ENCODE results near the gene NDUFB10. TPM values are rescaled to one million over a fixed set of nuclear protein-coding genes. Genes with fewer than 3 reads are reported as not detected.
A peak's percentile ranks its signal among the peaks of the same experiment; 100 is the strongest.

Gene NDUFB10
- total RNA-seq, 2 experiments from 2014 or later, result 141 to 147 TPM

- no peaks in the 10 kb centered on the region for H3K9me3 Mint-ChIP-seq (ENCODE audit: insufficient read depth)
- ATAC-seq, result no peak
- peaks cover 18% of the 10 kb centered on the region for H3K36me3 Mint-ChIP-seq (ENCODE audit: low read depth)
- no peak overlapping the region for H3K4me3 Mint-ChIP-seq
- peaks cover 12% of the 10 kb centered on the region for H3K4me1 Mint-ChIP-seq (ENCODE audit: low read depth)
- peaks cover 23% of the 10 kb centered on the region for H3K27me3 Mint-ChIP-seq (ENCODE audit: low read depth)
- CTCF ChIA-PET, result no interaction called here
- no peak overlapping the region for H3K27ac Mint-ChIP-seq
- POLR2A ChIA-PET, result interaction anchor here (1.0 to 4.2 kb wide), 2 partner anchors 13 kb away, joined by 4 to 31 read pairs; partner anchors contain the start of gene RPS2
- no peak for DNase-seq
Measured at GRCh38 chr16:1977875-1978268, 18.5 kb downstream of the NDUFB10 start.

GRCh38 chr16:1978476-1979120, 19.3 kb downstream of the NDUFB10 start:
- CTCF ChIA-PET, result no interaction called here
- H3K36me3 Mint-ChIP-seq (ENCODE audit: low read depth), result peaks cover 18% of the 10 kb centered on the region
- H3K27ac Mint-ChIP-seq, result no peak overlapping the region
- H3K27me3 Mint-ChIP-seq (ENCODE audit: low read depth), result peaks cover 27% of the 10 kb centered on the region
- H3K4me1 Mint-ChIP-seq (ENCODE audit: low read depth), result peaks cover 10% of the 10 kb centered on the region
- POLR2A ChIA-PET, result interaction anchor here (1.0 to 4.2 kb wide), 2 partner anchors 12 to 14 kb away, joined by 4 to 31 read pairs; partner anchors contain the start of gene RPS2
- no peaks in the 10 kb centered on the region for H3K9me3 Mint-ChIP-seq (ENCODE audit: insufficient read depth)
- no peak for DNase-seq
- ATAC-seq, result no peak
- H3K4me3 Mint-ChIP-seq, result no peak overlapping the region

- no peak overlapping the region for H3K27ac Mint-ChIP-seq
- H3K4me1 Mint-ChIP-seq (ENCODE audit: low read depth), result peaks cover 10% of the 10 kb centered on the region
- H3K36me3 Mint-ChIP-seq (ENCODE audit: low read depth), result peaks cover 18% of the 10 kb centered on the region
- ChIA-PET CTCF (interaction anchor here (1.5 kb wide), 1 partner anchor 17 kb away, joined by 3 read pairs; no protein-coding TSS in a partner anchor), POLR2A (interaction anchor here (1.5 to 3.5 kb wide), 2 partner anchors 8 to 15 kb away, joined by 7 to 18 read pairs; partner anchors contain the start of genes RPS2 and TBL3)
- ATAC-seq, result no peak
- no peak for DNase-seq
- H3K27me3 Mint-ChIP-seq (ENCODE audit: low read depth), result peaks cover 27% of the 10 kb centered on the region
- H3K9me3 Mint-ChIP-seq (ENCODE audit: insufficient read depth), result no peaks in the 10 kb centered on the region
- H3K4me3 Mint-ChIP-seq, result no peak overlapping the region
Measured at GRCh38 chr16:1979271-1980029, 20.1 kb downstream of the NDUFB10 start.

- POLR2A ChIA-PET, result interaction anchor here (1.5 to 3.5 kb wide), 2 partner anchors 8 to 15 kb away, joined by 7 to 18 read pairs; partner anchors contain the start of genes RPS2 and TBL3
- no peaks in the 10 kb centered on the region for H3K9me3 Mint-ChIP-seq (ENCODE audit: insufficient read depth)
- peaks cover 27% of the 10 kb centered on the region for H3K27me3 Mint-ChIP-seq (ENCODE audit: low read depth)
- H3K4me1 Mint-ChIP-seq (ENCODE audit: low read depth), result peaks cover 15% of the 10 kb centered on the region
- ATAC-seq (no peak), DNase-seq (no peak)
- no peak overlapping the region for H3K4me3 Mint-ChIP-seq
- CTCF ChIA-PET, result interaction anchor here (1.0 to 1.5 kb wide), 2 partner anchors 16 to 117 kb away, joined by 3 read pairs; no protein-coding TSS in a partner anchor
- H3K36me3 Mint-ChIP-seq (ENCODE audit: low read depth), result peaks cover 14% of the 10 kb centered on the region
- H3K27ac Mint-ChIP-seq, result no peak overlapping the region
Measured at GRCh38 chr16:1980030-1980769, 20.9 kb downstream of the NDUFB10 start.

- ChIA-PET CTCF (interaction anchor here (1.0 to 1.5 kb wide), 3 partner anchors 15 to 118 kb away, joined by 3 to 5 read pairs (median 3); no protein-coding TSS in a partner anchor), POLR2A (interaction anchor here (1.5 to 3.5 kb wide), 2 partner anchors 9 to 16 kb away, joined by 7 to 18 read pairs; partner anchors contain the start of genes RPS2 and TBL3)
- Mint-ChIP-seq H3K36me3 (ENCODE audit: low read depth) (peaks cover 18% of the 10 kb centered on the region), H3K27me3 (ENCODE audit: low read depth) (peaks cover 27% of the 10 kb centered on the region), H3K9me3 (ENCODE audit: insufficient read depth) (no peaks in the 10 kb centered on the region), H3K4me3 (no peak overlapping the region), H3K27ac (no peak overlapping the region), H3K4me1 (ENCODE audit: low read depth) (peaks cover 21% of the 10 kb centered on the region)
- ATAC-seq (no peak), DNase-seq (no peak)
Measured at GRCh38 chr16:1980770-1981087, 21.4 kb downstream of the NDUFB10 start.

GRCh38 chr16:1981398-1981836, 22.1 kb downstream of the NDUFB10 start, which contains the start of gene NOXO1:
Gene NOXO1 (minus strand): TSS chr16:1981469. CDS start chr16:1981179, 290 bp downstream.
- ATAC-seq, result no peak
- CTCF ChIA-PET, result interaction anchor here (1.0 to 1.5 kb wide), 3 partner anchors 15 to 118 kb away, joined by 3 to 5 read pairs (median 3); no protein-coding TSS in a partner anchor
- no peaks in the 10 kb centered on the region for H3K9me3 Mint-ChIP-seq (ENCODE audit: insufficient read depth)
- H3K4me3 Mint-ChIP-seq, result peak within 1 kb of the TSS; percentile 5
- DNase-seq, result no peak
- peaks cover 27% of the 10 kb centered on the region for H3K27me3 Mint-ChIP-seq (ENCODE audit: low read depth)
- POLR2A ChIA-PET, result interaction anchor here (0.7 to 3.5 kb wide), 3 partner anchors 10 to 17 kb away, joined by 5 to 18 read pairs (median 7); partner anchors contain the start of genes RPS2 and TBL3
- peaks cover 24% of the 10 kb centered on the region for H3K4me1 Mint-ChIP-seq (ENCODE audit: low read depth)
- H3K27ac Mint-ChIP-seq, result no peak within 1 kb of the TSS
- H3K36me3 Mint-ChIP-seq (ENCODE audit: low read depth), result peaks cover 16% of the 10 kb centered on the region

- DNase-seq (no peak), ATAC-seq (no peak)
- Mint-ChIP-seq H3K36me3 (ENCODE audit: low read depth) (peaks cover 22% of the 10 kb centered on the region), H3K27ac (no peak overlapping the region), H3K9me3 (ENCODE audit: insufficient read depth) (no peaks in the 10 kb centered on the region), H3K27me3 (ENCODE audit: low read depth) (peaks cover 27% of the 10 kb centered on the region), H3K4me3 (peak overlapping the region; percentile 5), H3K4me1 (ENCODE audit: low read depth) (peaks cover 27% of the 10 kb centered on the region)
- CTCF ChIA-PET, result interaction anchor here (0.9 to 1.5 kb wide), 3 partner anchors 22 to 158 kb away, joined by 3 to 5 read pairs (median 3); no protein-coding TSS in a partner anchor
- POLR2A ChIA-PET, result interaction anchor here (0.7 to 3.5 kb wide), 2 partner anchors 10 to 17 kb away, joined by 5 to 18 read pairs; partner anchors contain the start of genes RPS2 and TBL3
Measured at GRCh38 chr16:1982013-1982433, 22.7 kb downstream of the NDUFB10 start.

- H3K9me3 Mint-ChIP-seq (ENCODE audit: insufficient read depth), result no peaks in the 10 kb centered on the region
- no peak for ATAC-seq
- POLR2A ChIA-PET, result interaction anchor here (0.6 to 3.5 kb wide), 4 partner anchors 10 to 18 kb away, joined by 3 to 24 read pairs (median 11); partner anchors contain the start of genes RPS2 and TBL3
- H3K27me3 Mint-ChIP-seq (ENCODE audit: low read depth), result peaks cover 27% of the 10 kb centered on the region
- DNase-seq, result no peak
- CTCF ChIA-PET, result interaction anchor here (0.9 to 3.7 kb wide), 5 partner anchors 17 to 157 kb away, joined by 3 to 13 read pairs (median 3); partner anchors contain the start of gene RNF151
- H3K4me3 Mint-ChIP-seq, result peak overlapping the region; percentile 80
- no peak overlapping the region for H3K27ac Mint-ChIP-seq
- H3K36me3 Mint-ChIP-seq (ENCODE audit: low read depth), result peaks cover 20% of the 10 kb centered on the region
- peaks cover 27% of the 10 kb centered on the region for H3K4me1 Mint-ChIP-seq (ENCODE audit: low read depth)
Measured at GRCh38 chr16:1982991-1983543, 23.7 kb downstream of the NDUFB10 start.

GRCh38 chr16:1983544-1984346, 24.4 kb downstream of the NDUFB10 start, which contains the start of gene GFER:
Gene GFER (plus strand): TSS chr16:1984193. CDS start chr16:1984219, 26 bp downstream.
- POLR2A ChIA-PET, result interaction anchor here (0.6 to 2.7 kb wide), 5 partner anchors 8 to 172 kb away, joined by 3 to 24 read pairs (median 5); partner anchors contain the start of genes RPS2, TBL3 and TRAF7
- peaks cover 18% of the 10 kb centered on the region for H3K36me3 Mint-ChIP-seq (ENCODE audit: low read depth)
- peaks cover 27% of the 10 kb centered on the region for H3K4me1 Mint-ChIP-seq (ENCODE audit: low read depth)
- H3K4me3 Mint-ChIP-seq, result peak within 1 kb of the TSS; percentile 80
- no peaks in the 10 kb centered on the region for H3K9me3 Mint-ChIP-seq (ENCODE audit: insufficient read depth)
- DNase-seq (peak; percentile 80), ATAC-seq (peak; percentile 88)
- peak within 1 kb of the TSS; percentile 32 for H3K27ac Mint-ChIP-seq
- CTCF ChIA-PET, result interaction anchor here (1.0 to 3.7 kb wide), 6 partner anchors 17 to 157 kb away, joined by 3 to 13 read pairs (median 4); partner anchors contain the start of genes MSRB1, RNF151 and RPS2
- H3K27me3 Mint-ChIP-seq (ENCODE audit: low read depth), result peaks cover 31% of the 10 kb centered on the region
